ENCODE data around the gene MAP2K3.

- no peak for TF ChIP-seq POLR2AphosphoS5 (IDR thresholded peaks at IDR 0.05)
- TF ChIP-seq POLR2A (IDR thresholded peaks at IDR 0.05; ENCODE audit: low read depth), result no peak
- no peak for TF ChIP-seq CTCF (IDR thresholded peaks at IDR 0.05)
- no peak for TF ChIP-seq EP300 (IDR thresholded peaks at IDR 0.05)
These were observed 8.6 kb downstream of the MAP2K3 start for GRCh38 chr17:21292867-21293830.

Measured in esophagus muscularis mucosa (tissue), 4 donors.